GM18502 (cell line): ENCODE measurements around the gene MLC1.

Experiments
- ATAC-seq: cut with Tn5 transposase; IDR thresholded peaks from one replicate; pipeline ENCODE4 v1.9.1; 2021; ENCODE audit warnings: mild to moderate bottlenecking; ENCODE audit not compliant: unreplicated experiment, poor library complexity

The MLC1 gene

DNA sequence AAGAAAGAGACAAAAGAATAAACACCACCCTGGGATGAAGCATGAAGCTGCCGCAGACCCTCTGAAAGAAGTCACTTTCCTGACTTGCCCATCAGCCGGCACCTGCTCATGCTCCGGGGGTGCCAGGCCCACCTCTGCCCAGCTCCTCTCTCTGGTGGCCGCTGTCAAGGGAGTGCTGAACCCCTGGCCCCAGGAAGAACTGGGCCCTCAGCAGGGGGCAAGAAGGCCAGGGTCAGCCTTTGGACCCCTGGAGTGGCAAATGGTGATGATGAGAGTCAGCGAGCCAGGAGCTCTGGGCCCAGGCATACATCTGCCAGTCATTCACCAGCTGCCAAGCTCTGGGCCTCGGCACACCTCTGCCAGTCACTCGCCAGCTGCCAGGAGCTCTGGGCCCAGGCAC is 44.5 kb downstream of the MLC1 start:
- ATAC-seq = no peak

DNA sequence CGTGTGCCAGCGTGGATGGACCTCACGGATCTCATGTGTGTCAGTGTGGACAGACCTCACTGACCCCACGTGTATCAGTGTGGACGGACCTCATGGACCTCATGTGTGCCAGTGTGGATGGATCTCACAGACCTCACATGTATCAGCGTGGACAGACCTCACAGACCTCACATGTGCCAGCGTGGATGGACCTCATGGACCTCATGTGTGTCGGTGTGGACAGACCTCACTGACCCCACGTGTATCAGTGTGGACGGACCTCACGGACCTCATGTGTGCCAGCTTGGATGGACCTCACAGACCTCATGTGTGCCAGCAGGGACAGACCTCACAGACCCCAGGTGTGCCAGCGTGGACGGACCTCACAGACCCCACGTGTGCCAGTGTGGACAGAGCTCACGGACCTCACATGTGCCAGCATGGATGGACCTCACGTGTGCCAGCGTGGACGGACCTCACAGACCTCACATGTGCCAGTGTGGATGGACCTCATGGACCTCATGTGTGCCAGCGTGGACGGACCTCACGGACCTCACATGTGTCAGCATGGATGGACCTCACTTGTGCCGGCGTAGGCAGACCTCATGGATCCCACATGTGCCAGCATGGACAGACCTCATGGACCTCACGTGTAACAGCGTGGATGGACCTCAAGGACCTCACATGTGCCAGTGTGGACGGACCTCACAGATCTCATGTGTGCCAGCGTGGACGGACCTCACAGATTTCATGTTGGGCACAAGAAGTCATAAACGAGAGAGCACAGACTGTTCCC is 45.4 kb downstream of the MLC1 start:
- no peak for ATAC-seq

DNA sequence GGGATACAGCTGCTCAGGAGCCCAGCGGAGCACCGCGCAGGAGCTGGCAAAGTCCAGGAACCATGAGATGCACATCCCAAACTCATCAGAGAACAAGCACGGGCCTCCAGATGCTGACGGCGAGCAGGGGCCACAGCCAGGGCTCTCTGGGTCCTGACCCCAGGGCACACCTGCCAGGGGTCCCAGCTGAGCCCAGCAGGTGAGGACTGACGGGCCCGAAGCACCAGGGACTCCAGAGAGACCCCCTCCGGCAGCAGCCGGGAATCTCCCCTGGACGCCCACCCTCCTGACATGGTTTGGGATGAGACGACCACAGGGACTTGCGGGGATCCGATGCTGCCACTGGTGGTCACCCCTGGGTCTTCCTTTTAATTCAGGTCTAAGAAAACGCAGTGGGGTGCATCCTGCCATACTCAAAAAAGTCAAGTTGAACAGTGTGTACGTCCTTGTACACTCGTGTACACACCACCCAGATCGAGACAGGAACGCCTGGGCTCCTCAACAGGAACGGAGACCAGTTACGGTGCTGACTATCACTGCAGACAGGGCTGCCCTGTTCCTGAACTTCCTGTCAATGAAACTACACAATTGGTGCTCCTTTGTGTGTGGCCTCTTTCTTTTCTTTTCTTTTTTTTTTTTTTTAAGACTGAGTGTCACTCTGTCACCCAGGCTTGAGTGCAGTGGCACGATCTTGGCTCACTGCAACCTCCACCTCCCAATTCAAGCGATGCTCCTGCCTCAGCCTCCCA is 49.1 kb downstream of the MLC1 start:
- ATAC-seq = no peak

DNA sequence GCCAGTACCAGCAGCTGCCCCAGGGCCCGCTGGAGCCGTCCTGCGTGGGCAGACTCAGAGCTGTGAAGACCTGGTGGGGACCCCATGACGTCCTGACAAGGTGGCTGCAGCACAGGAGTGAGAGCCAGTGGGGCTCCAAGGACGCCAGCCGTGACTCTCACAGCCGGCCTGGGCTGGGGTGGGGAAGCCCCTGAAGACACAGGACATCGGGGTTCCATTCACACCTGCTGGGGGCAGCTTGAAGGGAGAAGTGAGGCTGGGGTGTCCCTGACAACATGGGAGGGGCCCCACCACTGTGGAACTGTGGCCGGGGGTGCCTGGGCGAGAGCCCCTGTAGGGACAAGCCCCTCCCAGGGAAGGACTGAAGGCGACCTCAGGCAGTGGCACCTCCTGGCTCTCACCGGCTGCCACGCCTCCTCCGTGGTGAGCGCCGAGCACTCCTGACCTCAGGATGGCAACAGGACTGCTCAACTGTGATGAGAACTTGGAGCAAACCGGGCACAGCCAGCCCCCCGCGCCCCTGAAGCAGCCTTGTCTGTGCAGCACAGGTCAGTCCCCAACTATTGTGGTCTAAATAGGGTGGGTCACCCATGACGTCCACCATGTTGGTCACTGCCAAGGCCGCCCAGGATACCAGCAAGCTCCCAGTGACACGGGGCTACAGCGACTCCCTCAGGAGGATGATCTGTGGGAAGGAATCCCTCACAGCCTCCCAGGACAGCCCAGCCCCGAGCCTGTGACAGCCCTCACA is 49.9 kb downstream of the MLC1 start:
- ATAC-seq = no peak

DNA sequence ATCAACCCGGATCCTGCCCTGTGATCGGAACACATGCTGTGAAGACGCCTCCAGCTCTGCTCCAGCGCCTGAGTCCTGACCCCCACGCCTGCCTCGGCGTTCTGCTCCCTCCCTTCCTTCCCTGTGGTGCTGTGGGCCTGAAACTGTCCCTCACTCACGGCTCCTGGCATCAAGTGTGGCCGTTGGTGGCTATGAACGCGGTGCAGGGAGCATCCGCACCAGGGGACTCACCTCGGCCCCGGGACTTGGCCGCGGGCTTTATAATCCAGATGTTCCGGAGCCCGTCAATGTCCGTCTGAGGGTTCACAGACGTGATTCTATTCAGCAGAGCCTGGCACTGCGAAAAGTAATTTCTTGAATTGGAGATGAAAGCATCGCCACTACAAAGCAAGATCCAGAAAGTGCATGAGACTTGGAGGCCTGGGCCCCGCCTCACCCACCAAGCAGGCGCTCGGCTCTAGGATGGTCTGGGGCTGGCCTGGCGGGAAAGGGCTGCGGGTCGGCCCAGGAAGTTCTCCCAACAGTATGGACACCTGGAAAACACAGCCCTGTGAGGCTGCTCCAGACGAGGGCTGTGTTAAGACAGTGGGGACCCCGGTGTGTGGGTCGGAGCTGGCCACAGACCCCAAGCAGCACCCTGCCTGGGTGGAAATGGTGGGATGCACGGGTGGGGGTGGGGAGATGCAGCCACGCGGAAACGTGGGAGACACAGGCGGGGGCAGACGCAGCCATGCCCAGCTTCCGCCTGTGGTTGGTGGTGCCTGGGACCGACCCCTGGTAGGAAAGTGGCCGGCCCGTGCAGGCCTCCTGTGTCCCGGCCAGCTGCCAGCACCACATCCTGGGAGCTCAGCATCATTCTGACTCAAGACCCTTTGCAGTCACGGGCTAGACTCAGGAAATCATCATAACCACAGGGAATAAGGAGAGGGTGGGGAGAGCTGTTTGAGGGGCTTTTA is 50.8 kb downstream of the MLC1 start:
- no peak for ATAC-seq

DNA sequence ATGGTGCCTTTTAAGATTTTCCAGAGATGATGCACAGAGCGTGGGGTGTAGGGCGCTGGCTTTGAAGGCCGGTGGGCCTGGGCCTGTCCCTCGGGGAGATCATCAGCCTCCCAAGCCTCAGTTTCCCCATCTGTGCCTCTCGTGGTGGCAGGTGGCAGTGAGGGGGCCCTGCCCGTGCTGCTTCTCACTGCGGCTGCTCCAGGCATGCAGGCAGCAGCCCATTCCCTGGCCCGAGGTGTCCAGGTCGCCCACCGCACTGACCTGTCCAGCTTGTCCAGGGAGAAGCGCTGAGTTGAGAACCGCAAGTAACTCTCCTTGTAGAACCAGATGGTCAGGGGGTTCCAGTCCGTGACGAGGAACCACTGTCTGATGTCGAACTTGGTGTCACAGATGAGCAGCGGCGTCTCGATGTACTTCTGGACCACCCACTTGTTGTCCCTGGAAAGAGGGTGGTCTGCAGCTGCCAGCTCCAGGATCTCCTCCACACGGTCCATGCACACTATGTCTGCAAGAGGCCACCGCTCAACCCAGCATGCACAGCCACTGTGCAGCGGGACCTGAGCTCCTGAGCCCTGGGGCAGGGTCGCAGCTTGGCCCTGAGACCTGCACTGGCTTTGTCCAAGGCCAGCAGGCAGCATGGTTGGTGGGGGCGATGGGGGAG is 52.2 kb downstream of the MLC1 start:
- no peak for ATAC-seq

DNA sequence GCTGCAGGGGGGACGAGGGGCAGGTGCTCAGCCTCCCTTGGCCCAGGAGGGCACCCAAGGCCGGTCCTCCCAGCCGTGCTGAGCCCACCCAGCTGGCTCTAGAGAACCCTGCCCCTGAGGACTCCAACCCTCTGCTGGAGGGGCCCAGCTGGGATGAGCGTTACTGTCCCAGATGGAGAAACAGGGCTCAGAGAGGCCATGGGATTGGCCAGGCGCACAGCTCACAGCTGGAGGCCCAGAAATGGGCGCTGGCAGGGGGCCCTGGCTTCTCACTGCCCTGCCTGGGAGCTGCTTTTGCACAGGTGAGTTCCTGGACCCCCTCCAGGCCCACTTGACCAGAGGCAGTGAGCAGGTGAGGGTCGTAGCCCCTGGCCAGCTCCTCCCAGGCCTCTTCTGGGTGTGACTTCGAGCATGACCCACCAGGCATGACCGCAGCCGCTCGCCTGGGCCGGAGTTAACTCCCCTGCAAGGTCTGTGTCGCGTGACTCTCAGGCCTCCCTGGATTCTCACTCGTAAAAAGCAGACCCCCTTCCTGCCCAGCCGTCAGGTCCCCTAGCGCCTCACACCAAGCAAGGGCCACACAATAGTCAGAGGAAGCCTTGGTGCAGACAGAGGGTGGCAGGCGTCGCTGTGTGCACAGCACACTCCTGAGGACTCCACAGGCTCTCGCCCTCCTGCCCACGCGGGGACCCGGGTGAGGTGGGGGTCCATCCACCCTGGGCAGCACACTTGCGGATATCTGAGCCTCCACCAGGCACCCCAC is 52.9 kb downstream of the MLC1 start:
- no peak for ATAC-seq

DNA sequence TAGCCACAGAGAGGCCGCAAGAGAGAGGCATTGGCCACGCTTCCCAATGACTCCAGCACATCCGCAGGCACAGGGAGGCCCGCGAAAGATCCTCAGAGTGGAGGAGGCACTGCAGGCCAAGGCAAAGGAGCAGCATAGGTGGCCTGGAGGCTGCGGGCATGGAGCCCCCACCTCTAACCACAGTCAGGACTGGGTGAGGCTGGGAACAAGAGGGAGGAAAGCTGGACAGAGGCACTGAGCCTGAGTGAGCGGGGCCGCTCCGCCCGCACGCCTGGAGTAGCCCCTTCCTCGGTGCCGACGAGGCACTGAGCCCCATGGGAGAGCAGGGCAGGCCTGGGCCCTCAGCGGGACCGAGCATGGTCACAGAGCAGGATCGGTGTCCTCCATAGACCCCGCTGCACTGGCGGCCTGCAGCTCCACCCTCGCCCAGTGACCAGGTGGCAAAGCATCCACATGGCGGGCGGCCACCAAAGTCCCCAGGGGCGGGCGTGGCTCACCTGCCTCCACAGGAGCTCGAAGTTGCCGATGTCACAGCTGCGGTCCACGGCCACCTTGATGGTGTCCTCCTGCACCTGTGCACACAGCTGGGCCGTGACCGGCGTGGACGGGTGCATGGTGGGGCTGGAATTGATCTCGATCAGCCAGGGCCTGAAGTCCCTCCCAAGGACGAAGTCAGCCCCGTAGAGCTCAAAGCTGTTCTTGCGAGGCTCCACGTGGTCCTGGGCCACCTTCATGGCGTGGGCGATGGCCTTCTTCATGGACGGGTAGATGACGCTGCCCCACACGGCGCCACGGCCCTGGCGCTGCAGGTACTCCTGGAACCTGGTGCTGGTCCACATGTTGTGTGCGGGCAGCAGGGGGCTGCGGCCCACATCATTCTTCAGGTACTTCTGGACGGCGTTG is 53.8 kb downstream of the MLC1 start:
- no peak for ATAC-seq

DNA sequence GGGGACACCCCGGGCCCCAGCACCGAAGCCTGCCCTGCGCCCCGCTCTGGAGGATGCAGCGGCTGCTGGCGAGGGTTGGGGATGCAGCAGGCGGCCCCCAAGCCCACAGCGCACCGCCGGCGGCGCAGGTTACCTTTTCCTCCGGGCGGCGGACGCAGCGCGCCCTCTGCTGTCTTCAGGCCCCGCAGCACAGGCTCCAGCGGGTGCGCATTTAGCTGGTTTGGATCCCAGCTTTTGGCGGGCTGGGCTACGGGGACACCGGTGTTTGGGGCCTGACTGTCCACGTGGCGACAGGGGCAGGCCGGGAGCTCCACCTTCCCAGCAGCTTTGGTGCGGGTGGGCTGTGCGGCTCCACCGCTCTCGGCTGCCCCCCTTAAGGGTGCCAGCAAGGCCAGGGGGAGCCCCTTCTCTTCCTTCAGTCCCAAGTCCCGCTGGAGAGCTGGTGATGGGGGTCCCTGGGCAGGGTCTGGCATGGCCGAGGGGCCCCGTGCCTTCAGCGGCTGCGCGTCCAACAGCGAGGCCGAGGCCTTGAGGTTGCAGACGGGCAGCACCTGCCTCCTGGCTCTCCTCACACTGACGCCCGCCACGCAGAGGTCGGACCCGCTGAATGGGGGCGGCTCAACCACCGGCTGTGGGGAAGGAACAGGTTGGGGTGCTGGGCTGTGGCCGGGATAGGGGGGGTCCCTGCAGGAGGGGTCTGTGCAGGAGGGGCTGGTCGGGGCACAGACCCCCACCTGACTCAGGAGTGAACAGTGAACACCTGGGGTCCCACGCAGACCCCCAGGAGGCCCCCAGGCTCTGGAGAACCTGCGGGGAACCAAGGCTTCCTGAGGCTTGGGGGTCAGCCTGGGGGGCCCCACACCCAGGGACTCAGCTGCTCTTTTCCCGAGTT is 54.7 kb downstream of the MLC1 start:
- ATAC-seq = no peak

DNA sequence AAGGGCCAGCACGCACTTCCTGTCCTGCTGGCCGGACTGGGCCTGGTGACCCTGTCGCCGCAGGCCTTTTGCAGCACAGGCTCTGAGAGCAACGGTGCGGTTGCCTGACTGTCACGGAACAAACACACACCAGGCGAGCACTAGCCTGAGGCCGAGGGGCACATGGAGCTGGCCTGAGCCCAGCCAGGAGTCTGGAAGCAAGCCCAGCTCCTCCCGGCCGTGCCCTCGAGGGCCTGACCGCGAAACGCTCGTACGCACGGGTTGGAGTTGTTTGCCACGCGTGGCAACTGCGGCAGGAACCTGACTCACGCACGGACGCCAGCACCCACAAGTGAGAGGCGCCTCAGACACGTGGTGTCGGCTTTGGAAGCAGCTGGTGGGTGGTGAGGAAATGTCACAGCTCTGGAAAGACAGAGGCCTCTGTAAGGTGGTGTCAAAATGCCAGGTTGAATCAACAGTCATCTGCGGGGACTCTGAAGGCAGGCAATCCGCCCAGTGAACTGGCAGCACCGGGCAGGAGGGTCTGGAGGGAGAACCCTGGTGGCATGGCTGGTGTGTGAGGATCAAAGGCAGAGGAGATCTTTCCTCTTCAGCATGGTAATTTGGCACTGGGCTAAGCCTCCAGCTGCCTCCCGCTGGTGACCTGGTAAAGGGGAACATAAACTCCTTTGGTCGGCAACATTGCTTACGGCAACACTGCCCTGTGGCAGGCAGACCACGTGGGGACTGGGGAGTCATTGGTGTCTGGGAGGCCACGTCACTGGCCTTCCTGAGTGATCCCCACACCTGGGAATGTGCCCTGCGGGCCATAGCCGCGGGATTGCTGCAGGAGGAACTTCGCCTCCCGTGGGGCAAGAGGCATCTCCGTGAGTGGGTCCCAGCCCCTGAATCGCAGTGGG is 57.3 kb downstream of the MLC1 start:
- no peak for ATAC-seq

DNA sequence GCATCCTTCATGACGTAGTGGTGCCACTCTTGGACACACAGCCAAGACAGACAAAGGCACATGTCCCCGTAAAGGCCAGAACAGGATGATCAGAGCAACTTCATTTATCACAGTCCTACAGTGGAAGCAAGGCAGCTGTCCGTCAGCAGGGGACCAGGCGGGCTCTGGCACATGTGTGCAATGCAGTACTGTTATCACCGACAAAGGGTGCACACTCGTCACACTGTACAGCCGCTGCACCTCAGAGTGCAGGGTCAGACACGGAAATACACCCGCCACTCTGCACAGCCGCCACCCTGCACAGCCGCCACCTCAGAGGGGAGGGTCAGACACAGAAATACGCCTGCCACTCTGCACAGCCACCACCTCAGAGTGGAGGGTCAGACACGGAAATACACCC is 59.2 kb downstream of the MLC1 start:
- no peak for ATAC-seq

DNA sequence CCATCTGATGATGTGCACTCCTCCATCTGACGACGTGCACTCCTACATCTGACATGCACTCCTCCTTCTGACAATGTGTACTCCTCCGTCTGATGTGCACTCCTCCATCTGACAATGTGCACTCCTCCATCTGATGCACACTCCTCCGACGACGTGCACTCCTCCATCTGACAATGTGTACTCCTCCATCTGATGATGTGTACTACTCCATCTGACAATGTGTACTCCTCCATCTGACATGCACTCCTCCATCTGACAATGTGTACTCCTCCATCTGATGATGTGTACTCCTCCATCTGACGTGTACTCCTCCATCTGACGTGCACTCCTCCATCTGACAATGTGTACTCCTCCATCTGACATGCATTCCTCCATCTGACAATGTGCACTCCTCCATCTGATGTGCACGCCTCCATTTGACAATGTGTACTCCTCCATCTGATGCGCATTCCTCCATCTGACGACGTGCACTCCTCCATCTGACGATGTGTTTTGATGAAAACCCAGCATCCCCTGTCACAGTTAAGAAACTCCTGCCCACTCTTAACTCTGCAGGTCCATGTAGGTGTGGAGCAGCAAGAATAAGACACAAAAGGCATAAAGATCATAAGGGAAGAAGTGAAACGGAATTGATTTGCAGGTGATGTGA is 62.9 kb downstream of the MLC1 start:
- no peak for ATAC-seq

DNA sequence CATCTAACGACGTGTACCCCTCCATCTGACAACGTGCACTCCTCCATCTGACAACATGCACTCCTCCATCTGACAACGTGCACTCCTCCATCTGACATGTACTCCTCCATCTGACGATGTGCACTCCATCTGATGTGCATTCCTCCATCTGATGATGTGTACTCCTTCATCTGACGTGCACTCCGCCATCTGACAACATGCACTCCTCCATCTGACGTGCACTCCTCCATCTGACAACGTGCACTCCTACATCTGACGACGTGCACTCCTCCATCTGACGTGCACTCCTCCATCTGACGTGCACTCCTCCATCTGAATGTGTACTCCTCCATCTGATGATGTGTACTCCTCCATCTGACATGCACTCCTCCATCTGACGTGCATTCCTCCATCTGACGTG is 64.6 kb downstream of the MLC1 start:
- ATAC-seq = no peak

DNA sequence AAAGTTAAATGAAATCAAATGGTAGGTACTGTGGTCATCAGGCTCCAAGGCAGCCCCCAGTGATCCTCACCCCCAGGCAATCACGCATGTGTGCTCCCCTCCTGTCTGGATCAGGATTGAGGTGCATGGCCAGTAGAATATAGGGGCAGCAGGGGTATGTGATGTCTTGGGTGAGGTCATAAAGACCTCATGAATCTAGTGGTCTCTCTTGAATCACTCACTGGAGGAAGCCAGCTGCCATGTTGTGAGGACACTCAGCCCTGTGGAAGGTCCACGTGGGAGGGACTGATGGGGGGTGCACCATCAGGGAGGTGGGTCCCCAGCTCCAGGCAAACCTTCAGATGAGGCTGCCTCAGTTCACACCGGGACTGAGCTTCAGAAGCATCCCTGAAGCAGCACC is 65.9 kb downstream of the MLC1 start:
- no peak for ATAC-seq

DNA sequence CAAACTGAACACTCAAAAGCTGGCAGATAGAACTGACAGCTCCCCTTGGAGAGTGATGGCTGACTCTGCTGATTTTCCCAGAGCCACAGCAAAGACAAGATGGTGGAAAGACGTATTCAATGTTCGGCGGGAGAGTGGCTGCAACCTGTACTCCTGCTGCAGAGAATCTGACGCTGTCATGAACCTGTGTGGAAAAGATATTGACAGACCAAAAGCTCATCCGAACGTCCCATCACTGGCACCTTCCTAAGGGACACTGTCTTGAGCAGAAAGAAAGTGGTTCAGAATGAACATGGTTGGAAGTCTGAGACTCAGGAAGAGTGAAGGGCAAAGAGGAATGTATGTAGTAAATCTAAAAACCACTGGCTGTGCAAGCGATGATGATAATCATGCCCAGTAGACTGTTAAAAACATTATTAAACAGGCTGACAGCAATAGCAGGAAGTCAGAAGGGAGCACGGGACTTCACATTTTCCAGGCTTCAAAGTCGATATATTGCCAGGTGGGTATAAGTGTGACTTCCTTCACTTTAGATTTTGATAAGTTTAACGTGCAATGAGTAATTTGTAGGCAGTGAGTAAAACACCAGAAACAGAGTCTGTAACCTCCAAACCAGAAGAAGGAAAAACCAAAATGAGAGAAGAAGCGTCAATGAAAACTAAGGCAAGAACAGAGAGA is 66.5 kb downstream of the MLC1 start:
- ATAC-seq = no peak
